ENCODE measurements around the gene TSSK6.

Gene TSSK6

DNA sequence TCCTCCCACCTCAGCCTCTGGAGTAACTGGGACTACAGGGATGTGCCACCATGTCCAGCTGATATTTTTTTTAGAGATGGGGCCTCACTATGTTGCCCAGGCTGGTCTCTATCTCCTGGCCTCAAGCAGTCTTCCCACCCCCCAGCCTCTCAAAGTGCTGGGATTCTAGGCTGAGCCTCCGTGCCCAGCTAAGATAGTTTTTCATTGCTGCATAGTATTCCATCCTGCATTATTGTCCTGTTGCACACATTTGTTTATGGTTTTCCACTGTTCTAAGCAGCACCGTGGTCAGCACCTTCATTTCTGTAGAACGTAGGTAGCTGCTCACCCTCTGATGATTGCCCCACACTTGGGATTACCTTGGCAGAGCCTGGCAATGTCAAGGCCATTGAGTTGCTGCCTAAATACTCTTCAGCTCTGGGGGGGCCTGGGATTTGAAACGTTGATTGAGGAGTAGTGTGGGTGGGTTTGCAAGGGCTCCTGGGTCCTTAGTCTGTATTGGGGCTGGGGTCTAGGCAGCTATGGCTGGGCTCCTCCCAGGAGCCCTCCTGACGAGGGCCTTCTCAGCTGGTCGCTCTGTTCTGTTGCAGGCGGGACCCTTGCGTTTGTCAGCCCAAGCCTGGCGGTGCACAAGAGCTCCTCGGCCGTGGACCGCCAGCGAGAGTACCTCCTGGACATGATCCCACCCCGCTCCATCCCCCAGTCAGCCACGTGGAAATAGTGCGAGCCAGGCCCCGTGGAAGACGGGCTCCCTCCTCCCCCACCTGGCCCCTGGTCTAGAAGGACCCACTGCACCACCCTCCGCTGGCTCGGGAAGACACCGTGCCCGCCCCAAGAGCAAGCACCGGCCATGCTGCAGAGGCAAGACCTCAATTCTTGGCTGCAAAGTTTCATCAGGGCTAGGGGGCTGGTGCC, 10.3 kb downstream of the TSSK6 start:
- POLR2A ChIA-PET: interaction anchor here (1.1 kb wide), 1 partner anchor 11 kb away, joined by 3 read pairs; the partner anchor contains the start of gene NDUFA13
- no peak for DNase-seq (ENCODE audit: low read depth, low spot score)
- no peak overlapping the region for H3K4me3 ChIP-seq (ENCODE audit: low read depth, low read length)
- CTCF ChIA-PET: interaction anchor here (0.6 to 1.5 kb wide), 6 partner anchors 14 to 139 kb away, joined by 3 to 5 read pairs (median 4); partner anchors contain the start of gene GMIP
- TF ChIP-seq, protein P1, sequence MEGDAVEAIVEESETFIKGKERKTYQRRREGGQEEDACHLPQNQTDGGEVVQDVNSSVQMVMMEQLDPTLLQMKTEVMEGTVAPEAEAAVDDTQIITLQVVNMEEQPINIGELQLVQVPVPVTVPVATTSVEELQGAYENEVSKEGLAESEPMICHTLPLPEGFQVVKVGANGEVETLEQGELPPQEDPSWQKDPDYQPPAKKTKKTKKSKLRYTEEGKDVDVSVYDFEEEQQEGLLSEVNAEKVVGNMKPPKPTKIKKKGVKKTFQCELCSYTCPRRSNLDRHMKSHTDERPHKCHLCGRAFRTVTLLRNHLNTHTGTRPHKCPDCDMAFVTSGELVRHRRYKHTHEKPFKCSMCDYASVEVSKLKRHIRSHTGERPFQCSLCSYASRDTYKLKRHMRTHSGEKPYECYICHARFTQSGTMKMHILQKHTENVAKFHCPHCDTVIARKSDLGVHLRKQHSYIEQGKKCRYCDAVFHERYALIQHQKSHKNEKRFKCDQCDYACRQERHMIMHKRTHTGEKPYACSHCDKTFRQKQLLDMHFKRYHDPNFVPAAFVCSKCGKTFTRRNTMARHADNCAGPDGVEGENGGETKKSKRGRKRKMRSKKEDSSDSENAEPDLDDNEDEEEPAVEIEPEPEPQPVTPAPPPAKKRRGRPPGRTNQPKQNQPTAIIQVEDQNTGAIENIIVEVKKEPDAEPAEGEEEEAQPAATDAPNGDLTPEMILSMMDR (IDR thresholded peaks at IDR 0.05; ENCODE audit: insufficient read depth, low read length, missing control alignments): no peak

DNA sequence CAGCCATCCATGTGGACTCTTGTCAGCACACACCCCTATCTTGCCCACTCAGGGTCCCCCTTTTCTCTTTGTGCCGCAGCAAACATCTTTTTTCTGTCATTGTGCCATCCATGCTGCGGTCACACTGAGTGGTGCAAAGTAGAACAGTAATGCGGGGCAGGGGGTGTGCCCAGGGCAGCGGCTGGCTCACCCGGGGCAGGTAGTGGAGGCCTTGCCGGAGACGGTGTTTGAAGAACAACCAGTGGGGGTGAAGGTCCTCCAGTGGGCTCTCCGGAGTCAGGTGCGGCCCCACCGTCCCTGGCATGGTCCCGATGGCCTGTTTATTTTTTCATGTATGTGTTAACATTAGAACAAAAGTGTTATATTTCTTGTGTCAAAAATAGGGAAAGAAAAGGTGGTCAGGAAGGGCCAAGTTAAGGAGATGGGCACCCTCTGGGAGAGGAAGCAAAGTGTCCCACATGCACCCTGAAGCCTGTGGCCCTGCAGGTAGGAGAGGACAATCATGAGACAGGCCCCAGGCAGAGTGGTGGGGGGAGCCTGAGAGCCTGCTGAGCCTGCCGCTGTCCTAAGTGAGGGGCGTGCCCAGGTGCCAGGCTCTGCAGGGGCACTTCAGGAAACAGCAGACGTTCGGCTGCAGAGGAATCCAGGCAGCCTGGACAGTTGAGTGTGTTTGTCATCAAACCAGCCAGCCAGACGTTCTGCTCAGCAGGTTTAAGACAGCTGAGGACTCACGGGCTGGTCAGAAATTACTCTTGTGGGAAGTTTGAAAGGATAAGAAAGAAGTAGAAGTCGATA, 12.3 kb downstream of the TSSK6 start:
- H3K4me3 ChIP-seq (ENCODE audit: low read depth, low read length): no peak overlapping the region
- TF ChIP-seq, protein P1 (IDR thresholded peaks at IDR 0.05; ENCODE audit: insufficient read depth, low read length, missing control alignments): no peak
- ChIA-PET CTCF (interaction anchor here (0.7 to 4.6 kb wide), 2 partner anchors 12 to 141 kb away, joined by 3 to 18 read pairs; no protein-coding TSS in a partner anchor), POLR2A (no interaction called here)
- DNase-seq (ENCODE audit: low read depth, low spot score): no peak

DNA sequence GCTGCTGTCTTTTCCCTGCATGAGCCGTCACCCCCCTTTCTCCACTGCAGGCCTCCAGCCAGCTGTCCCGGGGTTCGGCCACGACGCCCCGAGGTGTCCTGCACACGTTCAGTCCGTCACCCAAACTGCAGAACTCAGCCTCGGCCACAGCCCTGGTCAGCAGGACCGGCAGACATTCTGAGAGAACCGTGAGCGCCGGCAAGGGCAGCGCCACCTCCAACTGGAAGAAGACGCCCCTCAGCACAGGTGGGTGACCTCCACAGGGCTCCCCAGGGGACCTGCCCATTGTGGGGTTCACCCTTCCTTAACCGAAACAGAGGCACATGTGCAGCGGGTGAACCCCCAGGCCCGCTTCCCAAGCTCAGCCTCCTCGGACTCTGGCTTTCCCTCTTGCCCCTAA, 13.1 kb downstream of the TSSK6 start:
- H3K4me3 ChIP-seq (ENCODE audit: low read depth, low read length): no peak overlapping the region
- CTCF ChIA-PET: interaction anchor here (4.6 kb wide), 1 partner anchor 11 kb away, joined by 18 read pairs; no protein-coding TSS in a partner anchor
- DNase-seq (ENCODE audit: low read depth, low spot score): no peak
- POLR2A ChIA-PET: no interaction called here
- TF ChIP-seq, protein P1 (IDR thresholded peaks at IDR 0.05; ENCODE audit: insufficient read depth, low read length, missing control alignments): no peak

DNA sequence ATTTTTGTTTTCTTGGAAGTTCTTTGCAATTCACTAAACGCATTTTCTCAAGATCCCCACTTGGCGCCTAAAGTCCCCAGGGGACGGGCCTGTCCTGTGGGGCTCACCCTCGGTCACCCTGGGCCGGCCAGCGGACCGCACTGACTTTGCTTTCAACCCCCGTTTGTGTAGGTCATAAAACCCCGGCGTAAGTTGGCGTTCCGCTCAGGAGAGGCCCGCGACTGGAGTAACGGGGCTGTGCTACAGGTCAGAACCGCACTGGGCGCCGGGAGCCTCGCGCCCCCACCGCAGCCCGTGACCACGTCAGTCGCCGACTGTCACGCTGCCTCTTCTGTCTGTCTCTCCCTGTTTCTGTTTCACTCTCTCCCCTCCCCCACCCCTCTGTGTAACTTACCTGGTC, 13.6 kb downstream of the TSSK6 start:
- no peak for DNase-seq (ENCODE audit: low read depth, low spot score)
- TF ChIP-seq, protein P1 (IDR thresholded peaks at IDR 0.05; ENCODE audit: insufficient read depth, low read length, missing control alignments): no peak
- POLR2A ChIA-PET: no interaction called here
- no peak overlapping the region for H3K4me3 ChIP-seq (ENCODE audit: low read depth, low read length)
- CTCF ChIA-PET: interaction anchor here (4.6 kb wide), 1 partner anchor 11 kb away, joined by 18 read pairs; no protein-coding TSS in a partner anchor

DNA sequence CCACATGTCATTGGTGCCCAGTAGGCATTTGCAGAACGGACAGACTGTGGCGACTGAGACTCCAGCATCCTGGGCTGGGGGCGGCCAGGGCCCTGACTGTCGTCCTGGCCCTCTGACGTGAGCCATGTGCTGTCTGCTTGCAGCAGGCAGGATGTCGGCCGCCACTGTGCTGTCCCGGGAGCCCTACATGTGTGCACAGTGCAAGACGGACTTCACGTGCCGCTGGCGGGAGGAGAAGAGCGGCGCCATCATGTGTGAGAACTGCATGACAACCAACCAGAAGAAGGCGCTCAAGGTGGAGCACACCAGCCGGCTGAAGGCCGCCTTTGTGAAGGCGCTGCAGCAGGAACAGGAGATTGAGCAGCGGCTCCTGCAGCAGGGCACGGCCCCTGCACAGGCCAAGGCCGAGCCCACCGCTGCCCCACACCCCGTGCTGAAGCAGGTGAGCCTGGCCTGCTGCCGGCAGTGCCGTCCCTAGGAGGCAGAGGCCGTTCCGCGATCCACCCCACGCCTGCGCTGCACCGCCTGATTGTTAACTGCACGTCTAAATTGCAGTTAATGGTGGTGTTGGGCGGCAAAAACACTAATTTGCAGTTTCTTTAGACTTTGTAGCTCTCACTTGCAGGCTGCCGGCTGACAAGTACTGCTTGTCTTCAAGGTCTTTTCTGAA, 14.2 kb downstream of the TSSK6 start:
- CTCF ChIA-PET: interaction anchor here (4.6 kb wide), 1 partner anchor 10 kb away, joined by 18 read pairs; no protein-coding TSS in a partner anchor

More for the DNA sequence above, 14.2 kb downstream of the TSSK6 start:
- TF ChIP-seq, protein P1 (IDR thresholded peaks at IDR 0.05; ENCODE audit: insufficient read depth, low read length, missing control alignments): no peak
- no peak overlapping the region for H3K4me3 ChIP-seq (ENCODE audit: low read depth, low read length)
- POLR2A ChIA-PET: no interaction called here
- no peak for DNase-seq (ENCODE audit: low read depth, low spot score)

All from AG04449 (cell line).